ENCODE data around the gene EFCAB12.
"Not testable (repeated sequence)": the region's sequence is repeated elsewhere in the genome, so short reads cannot be mapped to it uniquely, and the experiment has no call there.

EFCAB12 gene

DNA sequence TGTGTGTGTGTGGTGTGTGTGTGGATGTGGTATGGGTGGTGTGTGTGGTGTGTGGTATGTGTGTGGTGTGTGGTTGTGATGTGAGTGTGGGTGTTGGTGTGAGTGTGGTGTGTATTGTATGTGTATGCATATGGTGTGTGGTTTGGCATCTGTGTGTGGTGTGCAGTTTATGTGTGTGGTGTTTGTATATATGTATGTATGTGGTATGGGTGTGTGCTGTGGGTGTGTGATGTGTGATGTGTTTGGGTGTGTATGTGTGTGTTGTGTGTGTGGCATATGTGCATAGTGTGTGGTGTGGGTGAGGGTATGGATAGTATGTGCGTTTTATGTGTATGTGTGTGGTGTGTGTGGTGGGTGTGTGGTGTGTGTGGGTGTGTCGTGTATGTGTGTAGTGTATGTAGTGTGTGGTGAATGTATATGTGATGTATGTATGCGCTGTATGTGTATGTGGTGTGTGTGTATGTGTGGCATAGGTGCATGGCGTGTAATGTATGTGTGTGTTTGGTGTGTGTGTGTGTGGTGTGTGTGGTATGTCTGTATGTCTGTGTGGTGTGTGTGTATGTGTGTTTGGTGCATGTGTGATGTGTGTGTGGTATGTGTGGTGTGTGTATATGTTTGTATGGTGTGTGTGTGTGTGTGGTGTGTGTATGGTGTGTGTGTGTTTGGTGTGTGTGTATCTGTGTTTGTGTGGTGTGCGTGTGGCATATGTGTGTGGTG lies 58.0 kb downstream of the EFCAB12 start:
- DNase-seq (ENCODE audit: low read depth in 2 of 3, low spot score in 2 of 3), result no peak

DNA sequence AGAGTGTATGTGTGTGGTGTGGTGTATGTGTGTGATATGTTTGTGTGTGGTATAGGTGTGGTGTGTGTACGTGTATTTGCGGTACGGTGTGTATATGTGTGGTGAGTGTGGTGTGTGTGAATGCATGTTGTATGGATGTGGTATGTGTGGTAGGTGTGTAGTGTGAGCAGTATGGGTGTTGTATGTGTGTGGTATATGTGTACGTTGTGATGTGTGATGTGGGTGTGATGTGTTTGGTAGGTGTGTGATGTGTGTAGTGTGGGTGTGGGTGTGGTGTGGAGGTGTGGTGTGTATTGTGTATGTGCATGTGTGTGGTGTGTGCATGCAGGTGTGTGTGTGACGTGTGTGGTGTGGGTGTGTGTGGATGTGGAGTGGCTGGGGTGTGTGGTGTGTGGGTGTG lies 58.7 kb downstream of the EFCAB12 start:
- DNase-seq (ENCODE audit: low read depth in 2 of 3, low spot score in 2 of 3), result no peak

DNA sequence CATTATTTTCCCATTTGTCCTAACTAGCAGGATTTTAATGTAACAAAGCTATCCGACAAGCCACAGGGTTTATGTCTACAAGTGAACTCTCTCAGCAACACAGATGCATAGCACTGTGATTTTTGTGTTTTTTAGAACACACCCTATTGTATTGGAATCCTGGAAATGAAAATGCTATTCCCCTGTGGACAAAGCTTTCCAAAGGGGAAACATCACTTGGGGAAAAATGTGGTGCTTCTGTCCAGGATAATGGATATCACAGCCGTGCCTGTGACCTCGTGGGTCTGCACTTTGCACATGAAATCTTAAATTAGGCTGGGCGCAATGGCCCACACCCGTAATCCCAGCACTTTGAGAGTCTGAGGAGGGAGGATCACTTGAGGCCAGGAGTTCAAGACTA lies 60.6 kb downstream of the EFCAB12 start:
- DNase-seq (ENCODE audit: low read depth in 2 of 3, low spot score in 2 of 3), result no peak

DNA sequence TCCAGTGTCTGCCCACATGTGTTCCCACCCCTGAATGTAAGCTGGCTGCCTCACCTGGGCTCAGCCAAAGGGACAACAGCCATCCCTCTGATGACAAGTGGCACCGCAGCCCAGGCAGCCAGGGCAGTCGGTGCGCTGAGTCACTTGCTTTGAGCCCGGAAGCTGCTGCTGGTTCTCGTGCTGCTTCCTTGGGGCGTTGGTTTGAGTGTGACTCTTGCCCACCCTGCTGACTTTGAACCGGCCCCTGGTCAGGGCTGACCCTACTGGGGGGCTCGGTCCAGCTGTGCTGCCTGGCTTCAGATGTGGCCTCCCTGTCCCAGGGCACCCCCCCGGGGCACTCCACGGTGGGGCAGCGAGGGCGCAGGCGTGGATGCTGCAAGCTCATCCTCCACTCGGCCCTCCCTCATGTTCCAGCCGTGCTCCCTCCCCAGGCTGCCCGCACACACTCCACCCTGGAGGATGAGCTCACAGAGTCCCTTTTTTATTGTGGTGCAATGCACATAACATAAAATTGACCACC lies 62.1 kb downstream of the EFCAB12 start:
- no peak for DNase-seq (ENCODE audit: low read depth in 2 of 3, low spot score in 2 of 3)

DNA sequence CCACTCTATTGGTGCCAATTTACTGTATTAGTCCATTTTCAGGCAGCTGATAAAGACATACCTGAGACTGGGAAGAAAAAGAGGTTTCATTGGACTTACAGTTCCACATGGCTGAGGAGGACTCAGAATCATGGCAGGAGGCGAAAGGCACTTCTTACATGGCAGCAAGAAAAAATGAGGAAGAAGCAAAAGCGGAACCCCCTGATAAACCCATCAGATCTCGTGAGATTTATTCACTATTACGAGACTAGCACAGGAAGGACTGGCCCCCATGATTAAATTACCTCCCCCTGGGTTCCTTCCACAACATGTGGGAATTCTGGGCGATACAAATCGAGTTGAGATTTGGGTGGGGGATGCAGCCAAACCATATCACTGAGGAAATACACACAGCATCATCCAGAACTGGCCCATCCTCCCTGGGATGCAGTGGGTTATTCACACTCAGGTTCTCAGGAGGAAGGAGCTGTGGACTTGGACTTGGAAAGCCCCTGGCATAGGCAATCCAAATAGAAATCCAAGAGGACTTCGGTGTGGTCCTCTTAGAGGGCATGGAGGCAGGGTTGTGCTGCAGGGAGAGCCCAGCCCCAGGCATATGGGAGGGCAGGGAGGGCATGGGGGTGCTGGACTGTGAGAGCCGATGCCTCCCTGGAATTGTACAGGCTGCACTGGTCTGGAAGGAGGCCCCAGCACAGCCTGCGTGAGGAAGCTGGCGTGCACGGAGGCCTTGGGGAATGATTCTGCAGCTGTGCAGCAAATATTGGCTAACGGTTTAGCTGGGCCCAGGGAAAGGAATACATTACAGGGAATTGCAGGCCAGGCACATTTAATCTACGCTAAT lies 62.9 kb downstream of the EFCAB12 start:
- no peak for DNase-seq (ENCODE audit: low read depth in 2 of 3, low spot score in 2 of 3)

DNA sequence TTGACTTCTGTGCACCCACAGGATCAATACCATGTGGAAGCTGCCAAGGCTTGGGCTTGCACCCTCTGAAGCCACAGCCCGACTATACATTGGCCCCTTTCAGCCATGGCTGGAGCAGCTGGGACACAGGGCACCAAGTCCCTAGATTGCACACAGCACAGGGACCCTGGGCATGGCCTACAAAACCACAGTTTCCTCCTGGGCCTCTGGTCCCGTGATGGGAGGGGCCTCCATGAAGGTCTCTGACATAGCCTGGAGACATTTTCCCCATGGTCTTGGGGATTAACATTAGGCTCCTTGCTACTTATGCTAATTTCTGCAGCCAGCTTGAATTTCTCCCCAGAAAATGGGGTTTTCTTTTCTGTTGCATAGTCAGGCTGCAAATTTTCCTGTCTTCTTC lies 63.6 kb downstream of the EFCAB12 start:
- DNase-seq (ENCODE audit: low read depth in 2 of 3, low spot score in 2 of 3), result not testable (repeated sequence)

DNA sequence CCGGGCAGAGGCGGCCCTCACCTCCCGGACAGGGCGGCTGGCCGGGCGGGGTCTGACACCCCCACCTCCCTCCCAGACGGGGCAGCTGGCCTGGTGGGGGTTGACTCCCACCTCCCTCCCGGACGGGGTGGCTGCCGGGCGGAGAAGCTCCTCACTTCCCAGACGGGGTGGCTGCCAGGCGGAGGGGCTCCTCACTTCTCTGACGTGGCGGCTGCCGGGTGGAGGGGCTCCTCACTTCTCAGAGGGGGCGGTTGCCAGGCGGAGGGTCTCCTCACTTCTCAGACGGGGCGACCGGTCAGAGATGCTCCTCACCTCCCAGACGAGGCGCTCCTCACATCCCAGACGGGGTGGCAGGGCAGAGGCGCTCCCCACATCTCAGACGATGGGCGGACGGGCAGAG lies 65.1 kb downstream of the EFCAB12 start:
- not testable (repeated sequence) for DNase-seq (ENCODE audit: low read depth in 2 of 3, low spot score in 2 of 3)

DNA sequence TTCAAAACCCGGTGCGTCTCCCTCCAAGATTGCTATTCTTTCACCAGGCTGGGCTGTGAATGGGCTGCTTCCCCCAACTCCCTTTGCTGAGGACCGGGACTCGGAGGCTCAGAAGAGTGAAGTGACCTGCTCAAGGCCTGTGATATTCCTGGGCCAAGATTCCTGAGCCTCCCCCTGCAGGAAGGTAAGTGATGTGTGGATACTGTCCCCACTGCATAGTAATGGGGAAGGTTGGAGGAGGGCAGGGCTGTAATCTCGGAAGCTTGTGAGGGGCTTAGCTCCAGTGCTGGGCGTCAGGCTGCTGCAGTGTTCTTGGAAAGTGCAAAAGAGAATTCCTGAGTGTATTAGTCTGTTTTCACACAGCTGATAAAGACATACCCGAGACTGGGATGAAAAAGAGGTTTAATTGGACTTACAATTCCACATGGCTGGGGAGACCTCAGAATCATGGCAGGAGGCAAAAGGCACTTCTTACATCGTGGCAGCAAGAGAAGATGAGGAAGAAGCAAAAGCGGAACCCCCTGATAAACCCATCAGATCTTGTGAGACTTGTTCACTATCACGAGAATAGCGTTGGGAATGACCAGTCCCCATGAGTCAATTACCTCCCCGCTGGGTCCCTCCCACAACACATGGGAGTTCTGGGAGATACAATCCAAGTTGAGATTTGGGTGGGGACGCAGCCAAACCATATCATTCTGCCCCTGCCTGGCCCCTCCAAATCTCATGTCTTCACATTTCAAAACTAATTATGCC lies 67.6 kb downstream of the EFCAB12 start:
- no peak for DNase-seq (ENCODE audit: low read depth in 2 of 3, low spot score in 2 of 3)

DNA sequence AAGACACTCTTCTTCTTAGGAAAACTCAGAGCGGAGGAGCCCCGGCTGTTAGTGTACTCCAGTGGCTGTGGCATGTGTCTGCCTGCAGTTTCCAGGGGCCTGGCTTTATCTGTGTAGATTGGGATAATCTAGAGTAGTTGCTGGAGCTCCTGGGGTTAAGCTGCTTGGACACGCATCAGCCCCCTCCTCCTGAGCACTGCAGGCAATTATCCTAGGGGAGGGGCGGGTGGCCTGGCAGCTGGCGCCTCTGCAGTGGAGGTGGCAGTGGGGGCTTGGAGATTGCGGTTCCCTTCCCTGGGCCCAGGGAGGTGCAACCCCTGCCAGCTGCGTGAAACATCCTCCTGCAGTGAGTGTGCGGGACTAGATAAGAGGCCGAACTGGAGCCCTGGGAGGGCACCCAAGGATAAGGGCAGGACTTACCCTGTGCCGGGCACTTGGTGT lies 68.2 kb downstream of the EFCAB12 start:
- DNase-seq (ENCODE audit: low read depth in 2 of 3, low spot score in 2 of 3), result no peak

DNA sequence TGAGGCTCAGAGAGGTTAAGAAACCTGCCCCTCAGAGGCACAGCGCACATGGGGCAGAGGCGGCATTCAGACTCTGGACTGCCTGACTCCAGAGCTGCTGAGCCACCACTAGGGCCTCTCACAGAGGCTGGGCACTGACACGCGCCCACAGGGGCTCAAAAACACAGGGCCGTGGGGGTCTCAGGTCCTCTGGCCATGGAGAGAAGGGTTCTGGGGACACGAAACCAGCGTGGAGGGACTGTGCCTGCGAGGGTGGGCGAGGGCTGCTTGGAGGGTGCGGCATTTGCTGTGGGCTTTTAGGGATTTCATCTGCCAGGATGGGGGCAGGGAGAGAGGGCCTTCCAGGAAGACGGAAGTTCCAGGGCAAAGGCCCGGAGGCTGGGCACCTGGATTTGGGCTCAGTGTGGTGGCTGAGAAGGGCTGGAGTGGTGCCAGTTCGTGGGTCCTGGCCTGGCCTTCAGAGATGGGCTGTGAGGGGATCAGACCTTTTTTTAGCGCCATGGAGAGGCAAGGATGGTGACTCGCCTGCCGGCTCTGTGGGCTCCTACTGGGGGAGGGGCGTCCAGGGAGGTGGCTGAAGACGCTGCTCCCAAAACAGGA lies 69.6 kb downstream of the EFCAB12 start:
- no peak for DNase-seq (ENCODE audit: low read depth in 2 of 3, low spot score in 2 of 3)

DNA sequence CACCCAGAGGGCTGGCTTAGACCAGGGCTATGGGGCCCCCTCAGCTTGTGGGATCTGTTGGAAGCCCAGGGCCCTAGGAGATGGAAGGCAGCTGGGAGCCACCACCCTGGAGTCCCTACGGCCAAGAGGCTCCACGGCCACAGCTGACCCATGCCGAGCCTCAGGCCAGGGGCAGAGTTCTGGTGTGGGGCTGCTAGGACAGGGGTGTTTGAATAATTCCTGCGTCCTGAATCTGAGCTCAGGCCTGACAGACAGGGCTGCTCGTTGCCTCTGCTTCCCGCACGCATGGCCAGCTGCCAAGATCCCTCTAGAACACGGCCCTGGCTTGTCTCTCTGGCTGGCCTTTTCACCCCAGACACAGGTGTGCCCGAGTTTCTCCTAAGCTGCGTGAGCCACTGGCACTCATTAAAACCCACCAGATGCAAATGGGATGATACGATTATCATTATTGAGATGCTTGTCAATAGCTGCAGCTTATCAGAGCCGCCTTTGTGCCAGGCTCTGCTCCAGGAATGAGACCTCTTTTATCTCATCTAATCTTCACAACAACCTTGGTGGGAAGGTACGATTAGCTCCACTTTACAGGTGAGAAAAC lies 70.2 kb downstream of the EFCAB12 start:
- DNase-seq (ENCODE audit: low read depth in 2 of 3, low spot score in 2 of 3), result no peak

DNA sequence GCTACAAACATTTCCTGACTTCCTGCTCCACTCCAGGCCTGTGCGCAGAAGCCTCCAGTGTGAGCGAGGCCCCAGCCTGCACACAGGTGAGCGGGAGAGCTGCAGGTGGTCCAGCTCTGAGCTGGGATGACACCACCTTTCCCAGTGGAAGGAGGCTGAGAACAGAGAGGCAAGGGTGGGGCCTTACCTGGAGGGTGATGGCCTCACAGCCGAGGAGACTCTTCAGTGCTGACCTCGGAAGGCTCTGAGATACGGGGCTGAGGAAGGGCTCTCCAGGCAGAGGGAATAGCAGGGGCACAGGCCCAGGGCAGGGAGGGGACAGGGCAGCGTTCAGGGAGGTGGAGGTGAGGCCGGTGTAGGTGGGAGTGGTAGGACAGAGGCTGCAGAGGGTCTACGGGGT lies 70.8 kb downstream of the EFCAB12 start:
- no peak for DNase-seq (ENCODE audit: low read depth in 2 of 3, low spot score in 2 of 3)

DNA sequence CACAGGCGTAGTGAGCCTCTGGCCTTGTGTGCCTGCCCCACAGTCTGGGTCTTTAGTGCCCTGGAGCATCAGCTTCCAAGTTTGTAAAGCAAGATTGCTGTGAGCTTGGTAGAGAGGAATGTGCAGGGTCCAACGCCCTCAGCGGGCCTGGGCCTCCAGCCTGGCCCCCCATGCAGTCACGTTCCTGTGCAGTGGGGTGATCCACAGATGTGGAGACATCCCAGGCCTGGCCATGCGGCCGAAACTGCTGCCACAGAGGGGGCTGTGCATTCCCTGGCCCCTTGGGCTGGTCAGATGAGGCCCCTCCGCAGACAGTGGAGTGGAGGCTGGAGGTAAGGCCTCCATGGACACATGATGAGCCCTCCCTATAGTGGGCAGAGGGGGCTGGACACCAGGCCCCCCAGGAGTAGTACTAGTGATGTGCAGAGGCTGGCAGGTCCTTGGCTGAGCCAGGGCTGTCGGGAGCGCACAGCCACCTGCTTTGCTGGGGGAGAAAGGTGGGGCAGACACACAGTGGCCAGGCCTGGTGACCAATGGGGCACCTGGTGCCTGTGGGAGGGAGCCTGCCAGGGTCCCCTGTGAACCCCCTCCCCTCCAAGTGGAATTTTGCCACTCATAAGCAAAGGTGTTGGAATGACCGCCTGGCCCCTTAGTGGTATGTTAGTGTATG lies 71.5 kb downstream of the EFCAB12 start:
- DNase-seq (ENCODE audit: low read depth in 2 of 3, low spot score in 2 of 3), result no peak

DNA sequence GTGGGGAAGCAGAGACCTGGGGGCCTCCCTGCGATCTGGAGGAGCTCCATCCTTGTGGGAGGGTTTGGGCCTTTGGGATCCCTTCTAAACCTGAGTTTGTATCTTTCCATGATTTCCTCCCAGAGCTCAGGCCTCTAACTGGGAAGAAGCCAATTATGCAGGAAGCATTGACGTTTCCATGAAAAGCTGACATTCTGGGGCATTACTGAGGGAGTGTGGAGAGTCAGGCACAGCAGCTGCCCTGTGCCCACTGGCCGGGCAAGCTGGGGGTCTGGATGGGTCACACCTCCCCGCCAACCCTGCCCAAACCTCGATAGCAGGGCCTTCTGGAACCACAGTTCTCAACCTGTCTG lies 74.9 kb downstream of the EFCAB12 start:
- DNase-seq (ENCODE audit: low read depth in 2 of 3, low spot score in 2 of 3), result no peak

DNA sequence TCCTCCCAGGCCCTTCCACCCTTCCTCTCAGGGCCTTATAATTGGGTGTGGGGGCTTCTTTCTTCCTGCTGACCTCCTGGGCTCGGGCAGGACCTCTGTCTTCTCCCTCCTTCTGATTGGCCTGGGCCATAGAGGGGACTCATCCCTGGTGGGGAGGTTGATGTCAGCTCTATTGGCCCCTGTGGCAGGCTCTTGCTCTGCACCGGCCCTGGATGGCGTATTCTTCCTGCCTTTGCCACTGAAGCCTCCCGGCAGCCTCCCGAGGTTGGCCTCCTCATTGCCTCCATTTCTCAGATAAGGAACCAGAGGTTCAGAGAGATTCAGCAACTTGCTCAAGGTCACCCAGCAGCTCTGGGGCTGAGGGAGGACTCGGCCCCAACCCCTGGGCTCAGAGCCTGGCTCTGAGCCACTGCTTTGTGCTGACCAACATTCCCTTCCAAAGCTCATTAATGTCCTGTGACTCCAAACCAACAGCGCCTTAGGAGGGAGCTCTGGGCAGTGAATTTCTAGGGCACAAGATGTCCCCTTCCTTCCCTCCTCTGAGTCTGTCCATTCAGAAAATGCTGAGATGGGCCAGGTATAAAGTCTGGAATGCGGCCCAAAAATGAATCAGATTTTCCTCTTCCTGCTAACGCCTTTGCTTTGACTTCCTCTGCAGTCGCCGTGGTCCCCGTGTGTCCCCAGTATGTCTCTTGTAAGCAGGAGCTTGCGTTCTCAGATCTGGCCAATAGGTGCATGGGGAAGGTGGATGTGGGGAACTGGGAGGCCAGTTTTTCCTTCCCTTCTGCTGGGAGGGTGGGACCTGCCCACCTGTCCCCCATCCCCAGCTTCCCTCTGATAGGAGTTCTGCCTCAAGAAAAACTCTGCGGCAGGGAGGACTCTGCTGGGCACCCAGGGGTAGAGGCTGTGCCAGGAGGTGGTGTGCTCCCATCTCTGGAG lies 75.5 kb downstream of the EFCAB12 start:
- no peak for DNase-seq (ENCODE audit: low read depth in 2 of 3, low spot score in 2 of 3)

DNA sequence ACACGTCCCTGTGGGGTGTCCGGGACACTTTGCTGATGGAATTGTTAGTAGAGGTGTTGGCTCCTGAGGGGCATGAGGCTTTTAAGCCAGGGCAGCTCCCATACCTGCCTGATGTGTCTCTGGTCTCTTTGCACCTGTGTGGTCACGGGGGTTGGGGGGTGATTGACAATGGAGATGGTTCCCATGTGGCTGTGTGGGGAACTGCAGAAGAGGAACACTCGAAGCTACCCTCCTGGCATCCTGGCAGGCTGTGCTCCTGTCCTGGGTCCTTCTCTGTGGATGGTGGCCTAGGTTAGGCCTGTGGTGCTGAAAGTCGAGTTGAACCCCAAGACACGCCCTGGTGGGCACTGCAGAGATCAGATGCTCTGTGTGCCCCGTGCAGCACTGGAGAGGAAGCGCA lies 76.4 kb downstream of the EFCAB12 start:
- no peak for DNase-seq (ENCODE audit: low read depth in 2 of 3, low spot score in 2 of 3)
